Measurements from ENCODE around the gene HIGD1C.
"Not testable (repeated sequence)": the region's sequence is repeated elsewhere in the genome, so short reads cannot be mapped to it uniquely, and the experiment has no call there.

The HIGD1C gene

GRCh38 chr12:50952510-50952909, at the start of gene HIGD1C:
Gene HIGD1C (plus strand): TSS chr12:50952544. CDS start chr12:50953999, 1,455 bp downstream.
- DNase-seq (ENCODE audit: low read depth) = no peak

GRCh38 chr12:50908479-50908878, 43.9 kb upstream of the HIGD1C start:
- DNase-seq (ENCODE audit: low read depth) = not testable (repeated sequence)

DNA sequence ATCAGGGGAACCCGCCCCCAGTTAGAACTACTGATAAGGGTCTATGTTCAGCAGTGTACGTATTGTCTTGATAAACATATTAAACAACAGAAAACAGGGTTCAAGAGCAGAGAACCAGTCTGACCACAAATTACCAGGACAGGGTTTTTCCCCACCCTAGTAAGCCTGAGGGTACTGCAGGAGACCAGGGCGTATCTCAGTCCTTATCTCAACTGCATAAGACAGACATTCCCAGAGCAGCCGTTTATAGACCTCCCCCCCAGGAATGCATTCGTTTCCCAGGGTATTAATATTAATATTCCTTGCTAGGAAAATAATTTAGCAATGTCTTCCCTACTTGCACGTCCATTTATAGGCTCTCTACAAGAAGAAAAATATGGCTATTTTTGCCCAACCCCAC, 40.0 kb upstream of the HIGD1C start:
- DNase-seq (ENCODE audit: low read depth) = not testable (repeated sequence)

- no peak for DNase-seq (ENCODE audit: low read depth)
Measured at GRCh38 chr12:50913224-50913623, 39.1 kb upstream of the HIGD1C start.

DNA sequence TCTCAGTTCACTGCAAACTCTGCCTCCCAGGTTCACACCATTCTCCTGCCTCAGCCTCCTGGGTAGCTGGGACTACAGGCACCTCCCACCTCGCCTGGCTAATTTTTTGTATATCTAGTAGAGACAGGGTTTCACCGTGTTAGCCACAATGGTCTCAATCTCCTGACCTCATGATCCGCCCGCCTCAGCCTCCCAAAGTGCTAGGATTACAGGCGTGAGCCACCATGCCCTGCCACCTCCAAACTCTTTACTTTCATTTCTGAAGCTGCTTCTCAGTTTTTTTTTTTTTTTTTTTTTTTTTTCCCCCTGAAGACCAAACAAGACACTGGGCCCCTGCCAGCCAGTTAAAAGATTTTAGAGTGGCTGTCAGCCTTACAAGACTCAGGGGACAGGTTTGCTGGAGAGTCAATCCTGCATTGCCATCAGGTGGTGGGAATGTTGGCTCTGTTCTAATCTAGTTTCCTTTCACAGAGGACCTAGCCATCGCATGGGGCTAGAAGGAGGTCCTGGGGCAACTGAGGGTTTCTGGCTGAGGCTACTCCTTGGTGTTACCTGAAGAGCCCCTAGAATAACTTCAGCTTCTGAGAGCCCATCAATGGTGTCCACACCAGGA, 37.4 kb upstream of the HIGD1C start:
- no peak for DNase-seq (ENCODE audit: low read depth)

DNA sequence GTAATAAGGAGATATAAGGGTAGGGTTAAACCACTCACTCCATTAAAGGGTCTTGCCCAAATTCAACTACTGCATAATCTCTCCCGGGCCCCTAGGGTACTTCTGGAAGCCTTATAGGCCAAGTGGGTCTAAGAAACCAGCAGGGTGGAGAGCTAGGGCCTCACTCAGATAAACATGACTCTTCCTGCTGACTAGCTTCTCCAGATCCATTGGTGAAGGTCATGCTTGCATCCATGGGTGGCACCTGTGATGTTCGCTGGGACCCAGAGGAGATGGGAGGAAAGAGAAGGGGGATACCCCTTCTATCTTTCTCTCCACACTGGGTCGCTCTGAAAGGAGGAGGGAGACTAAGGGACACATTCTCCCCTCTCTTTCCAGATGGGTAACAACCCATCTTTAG, 36.1 kb upstream of the HIGD1C start:
- no peak for DNase-seq (ENCODE audit: low read depth)

DNA sequence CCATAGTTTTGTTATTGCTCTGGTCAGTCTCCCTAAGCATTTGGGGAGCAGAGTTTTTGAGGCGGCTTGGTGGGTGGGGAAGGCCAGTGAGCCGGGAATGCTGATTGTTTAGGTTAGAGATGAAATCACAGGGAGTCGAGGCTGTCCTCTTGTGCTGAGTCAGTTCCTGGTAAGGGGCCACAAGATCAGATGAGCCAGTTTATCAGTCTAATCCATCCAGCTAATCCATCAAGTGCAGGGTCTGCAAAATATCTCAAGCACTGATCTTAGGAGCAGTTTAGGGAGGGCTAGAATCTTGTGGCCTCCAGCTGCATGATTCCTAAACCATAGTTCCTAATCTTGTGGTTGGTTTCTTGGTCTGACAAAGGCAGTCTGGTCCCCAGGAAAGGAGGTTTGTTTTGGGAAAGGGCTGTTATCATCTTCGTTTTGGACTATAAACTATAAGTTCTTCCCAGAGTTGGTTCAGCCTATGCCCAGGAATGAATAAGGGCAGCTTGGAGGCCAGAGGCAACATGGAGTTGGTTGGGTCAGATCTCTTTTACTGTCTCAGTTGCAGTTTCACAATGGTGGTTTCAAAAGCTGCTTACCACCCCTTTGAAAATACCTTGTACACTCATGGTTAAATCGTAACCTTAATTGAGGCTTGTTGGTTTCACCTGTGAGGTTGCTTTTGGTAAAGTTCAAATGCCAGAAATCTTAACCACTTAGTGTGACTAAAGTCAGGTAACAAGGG, 33.6 kb upstream of the HIGD1C start:
- DNase-seq (ENCODE audit: low read depth) = no peak

- DNase-seq (ENCODE audit: low read depth) = peak; percentile 19
Measured at GRCh38 chr12:50922820-50923219, 29.5 kb upstream of the HIGD1C start.

- no peak for DNase-seq (ENCODE audit: low read depth)
Measured at GRCh38 chr12:50923361-50924130, 28.8 kb upstream of the HIGD1C start.

DNA sequence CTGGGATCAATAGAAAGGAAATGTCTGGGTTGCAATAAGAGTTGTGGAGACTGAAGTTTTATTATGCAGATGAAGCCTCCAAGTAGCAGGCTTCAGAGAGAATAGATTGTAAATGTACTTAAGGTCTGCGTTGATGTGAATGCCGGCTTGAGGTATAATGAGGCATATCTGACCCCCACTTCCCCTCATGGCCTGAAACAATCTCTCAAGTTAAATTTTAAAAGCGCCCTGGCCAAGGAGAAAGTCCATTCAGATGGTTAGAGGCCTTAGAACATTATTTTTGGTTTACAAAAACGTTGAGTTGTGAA, 28.3 kb upstream of the HIGD1C start:
- no peak for DNase-seq (ENCODE audit: low read depth)

DNA sequence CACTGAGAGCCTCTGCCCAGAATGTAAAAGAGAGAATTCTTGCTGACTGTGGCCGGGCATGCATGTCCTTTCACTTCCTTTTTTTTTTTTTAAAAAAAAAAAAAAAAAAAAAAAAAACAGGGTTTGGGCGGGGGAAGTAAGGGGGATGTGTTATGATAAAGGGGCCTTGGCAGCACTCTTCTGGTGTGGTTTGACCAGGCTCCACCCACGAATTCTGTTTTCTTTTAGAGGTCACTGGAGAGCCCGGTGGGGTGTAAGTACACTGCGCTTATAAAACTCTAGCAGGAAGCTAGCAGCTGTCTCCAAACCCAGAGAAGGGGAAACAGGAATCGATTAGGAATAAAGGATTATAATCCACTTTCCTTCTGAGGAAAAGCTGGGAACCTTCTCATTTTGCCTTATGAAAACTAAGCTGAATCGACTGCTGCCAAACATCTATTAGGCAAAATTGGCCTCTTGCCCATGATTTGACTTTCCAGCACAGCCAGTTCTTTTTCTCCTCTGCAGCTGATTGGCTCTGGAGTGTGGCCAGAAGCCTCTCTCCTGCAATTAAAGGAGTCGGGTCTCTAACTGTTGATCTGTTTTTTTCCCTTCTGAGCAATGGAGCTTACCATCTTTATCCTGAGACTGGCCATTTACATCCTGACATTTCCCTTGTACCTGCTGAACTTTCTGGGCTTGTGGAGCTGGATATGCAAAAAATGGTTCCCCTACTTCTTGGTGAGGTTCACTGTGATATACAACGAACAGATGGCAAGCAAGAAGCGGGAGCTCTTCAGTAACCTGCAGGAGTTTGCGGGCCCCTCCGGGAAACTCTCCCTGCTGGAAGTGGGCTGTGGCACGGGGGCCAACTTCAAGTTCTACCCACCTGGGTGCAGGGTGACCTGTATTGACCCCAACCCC, 27.7 kb upstream of the HIGD1C start:
- DNase-seq (ENCODE audit: low read depth) = peak; percentile 49

DNA sequence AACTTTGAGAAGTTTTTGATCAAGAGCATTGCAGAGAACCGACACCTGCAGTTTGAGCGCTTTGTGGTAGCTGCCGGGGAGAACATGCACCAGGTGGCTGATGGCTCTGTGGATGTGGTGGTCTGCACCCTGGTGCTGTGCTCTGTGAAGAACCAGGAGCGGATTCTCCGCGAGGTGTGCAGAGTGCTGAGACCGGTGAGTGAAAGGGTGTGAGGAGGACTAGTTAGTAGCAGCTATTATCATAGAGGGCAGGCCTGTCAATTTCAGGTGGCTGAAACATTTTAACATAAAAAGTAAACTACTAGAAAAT, 27.0 kb upstream of the HIGD1C start:
- no peak for DNase-seq (ENCODE audit: low read depth)

GRCh38 chr12:50925920-50926319, 26.4 kb upstream of the HIGD1C start:
- DNase-seq (ENCODE audit: low read depth) = no peak

DNA sequence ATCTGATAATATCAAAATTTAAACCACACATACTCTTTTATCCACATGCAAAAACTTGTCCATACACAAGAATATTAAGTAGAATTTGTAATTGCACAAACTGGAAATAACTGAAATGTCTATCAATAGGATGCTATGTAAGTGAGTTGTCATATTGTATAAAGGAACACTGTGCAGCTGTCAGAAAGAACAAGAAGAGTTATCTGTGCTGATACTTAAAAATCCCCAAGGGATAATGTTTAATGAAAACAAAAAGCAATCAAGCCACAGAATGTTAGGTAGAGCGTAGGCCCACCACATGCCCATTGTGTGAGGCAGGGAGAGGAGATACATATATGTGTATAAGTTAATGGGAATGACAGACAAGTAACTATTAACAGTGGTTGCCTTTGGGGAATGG, 25.9 kb upstream of the HIGD1C start:
- no peak for DNase-seq (ENCODE audit: low read depth)

- not testable (repeated sequence) for DNase-seq (ENCODE audit: low read depth)
Measured at GRCh38 chr12:50926932-50927331, 25.4 kb upstream of the HIGD1C start.

DNA sequence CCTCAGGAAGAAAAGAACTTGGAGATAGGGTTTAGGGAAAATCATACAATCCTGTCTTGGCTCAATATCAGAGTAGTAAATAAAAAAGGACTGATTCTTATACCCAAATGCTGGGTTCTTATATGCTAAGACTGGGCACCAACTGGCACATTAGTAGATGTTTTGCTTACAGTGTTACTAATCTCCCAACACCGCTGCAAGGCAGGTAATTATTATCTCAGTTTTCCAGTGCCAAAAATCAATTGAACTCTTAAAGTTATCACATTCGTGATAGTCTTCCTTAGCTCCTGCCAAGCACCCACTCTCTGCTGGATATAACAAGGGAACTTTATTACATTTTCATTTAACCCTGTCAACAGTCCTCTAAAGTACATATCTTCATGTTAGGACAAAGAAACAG, 25.0 kb upstream of the HIGD1C start:
- no peak for DNase-seq (ENCODE audit: low read depth)

DNA sequence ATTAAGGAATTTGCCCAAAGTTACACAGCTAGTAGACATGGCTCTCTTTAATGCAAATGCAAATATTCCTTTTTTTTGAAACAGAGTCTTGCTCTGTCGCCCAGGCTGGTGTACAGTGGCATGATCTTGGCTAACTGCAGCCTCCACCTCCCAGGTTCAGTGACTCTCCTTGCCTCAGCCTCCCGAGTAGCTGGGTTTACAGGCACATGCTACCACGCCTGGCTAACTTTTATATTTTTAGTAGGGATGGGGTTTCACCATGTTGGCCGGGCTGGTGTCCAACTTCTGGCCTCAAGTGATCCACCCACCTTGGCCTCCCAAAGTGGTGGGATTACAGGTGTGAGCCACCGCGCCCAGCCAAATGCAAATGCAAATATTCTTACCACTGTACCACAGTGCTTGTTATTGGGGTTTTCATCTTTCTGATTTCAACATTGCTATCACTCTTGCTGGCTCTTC, 24.5 kb upstream of the HIGD1C start:
- DNase-seq (ENCODE audit: low read depth) = no peak

DNA sequence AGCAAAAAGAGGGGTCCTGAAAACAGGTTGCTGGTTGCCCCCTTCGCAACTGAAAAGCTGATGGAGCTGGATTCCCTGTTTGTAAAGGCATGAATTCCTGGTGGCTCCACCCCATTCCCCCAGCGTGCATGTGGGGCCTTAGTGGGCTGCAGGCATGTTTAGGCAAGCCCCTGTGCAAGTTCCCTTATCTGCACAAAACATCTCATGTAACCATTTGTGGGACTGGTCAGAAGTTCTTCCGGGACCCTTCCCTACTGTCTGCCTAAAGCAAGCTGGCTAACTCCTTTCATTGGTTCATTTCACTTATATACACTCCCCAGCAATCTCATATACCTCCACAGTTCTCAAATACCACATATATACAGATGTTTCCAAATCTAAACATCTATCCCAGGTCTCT, 24.0 kb upstream of the HIGD1C start:
- DNase-seq (ENCODE audit: low read depth) = no peak

- no peak for DNase-seq (ENCODE audit: low read depth)
Measured at GRCh38 chr12:50929831-50930230, 22.5 kb upstream of the HIGD1C start.

DNA sequence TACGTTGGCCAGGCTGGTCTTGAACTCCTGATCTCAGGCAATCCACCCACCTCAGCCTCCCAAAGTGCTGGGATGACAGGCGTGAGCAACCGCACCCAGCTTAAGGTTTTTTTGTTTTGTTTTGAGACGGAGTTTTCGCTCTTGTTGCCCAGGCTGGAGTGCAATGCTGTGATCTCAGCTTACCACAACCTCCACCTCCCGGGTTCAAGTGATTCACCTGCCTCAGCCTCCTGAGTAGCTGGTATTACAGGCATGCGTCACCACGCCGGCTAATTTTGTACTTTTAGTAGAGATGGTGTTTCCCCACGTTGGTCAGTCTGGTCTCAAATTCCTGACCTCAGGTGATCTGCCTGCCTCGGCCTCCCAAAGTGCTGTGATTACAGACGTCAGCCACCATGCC, 21.9 kb upstream of the HIGD1C start:
- DNase-seq (ENCODE audit: low read depth) = not testable (repeated sequence)

- no peak for DNase-seq (ENCODE audit: low read depth)
Measured at GRCh38 chr12:50932787-50933280, 19.5 kb upstream of the HIGD1C start.

DNA sequence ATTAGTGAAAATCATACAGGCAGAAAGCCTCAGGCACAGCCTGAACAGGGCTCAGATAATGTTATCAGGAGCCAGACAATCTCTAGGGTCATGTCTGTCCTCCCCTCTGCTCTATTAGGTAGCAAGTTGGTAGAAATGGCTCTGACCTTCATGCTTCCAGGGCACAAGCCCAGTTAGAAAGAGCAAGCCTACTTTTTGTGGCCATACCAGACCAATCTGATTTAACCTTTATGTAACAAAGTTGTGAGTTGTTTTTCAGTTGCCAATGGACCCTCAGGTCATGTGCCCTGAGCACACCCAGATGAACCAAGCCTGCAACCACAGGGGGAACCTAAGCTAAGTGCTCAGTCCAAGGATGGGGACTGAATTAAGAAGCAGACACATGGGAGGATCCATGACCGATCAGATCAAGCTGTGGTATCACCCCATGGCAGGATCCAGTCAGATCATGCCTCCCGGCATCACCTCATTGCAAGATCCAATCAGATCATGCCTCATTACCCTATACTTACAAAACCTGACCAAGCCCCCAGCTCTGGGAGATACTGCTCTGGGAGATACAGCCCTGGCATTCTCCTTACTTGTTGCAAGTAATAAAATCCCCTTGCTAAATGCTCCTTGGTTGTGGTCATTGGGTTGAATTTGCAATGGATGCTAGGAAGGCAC, 18.8 kb upstream of the HIGD1C start:
- DNase-seq (ENCODE audit: low read depth) = no peak

All from GM04503 (cell line).